Endothelial cell of umbilical vein (primary cell): ENCODE measurements around the gene TRIM45. TPM values are rescaled to one million over a fixed set of nuclear protein-coding genes. Genes with fewer than 3 reads are reported as not detected.

ENCODE experiments used
- BruUV-seq: library from RNA; stranded (reverse); fragments of 400-500 nt; replicated peaks from 2 replicates; lab custom pipeline; 2021; lab: Mats Ljungman, UMichigan
- CTCF ChIA-PET: fragments of 300-600, 350-600 bp; sonication (Branson Sonifier 250); formaldehyde crosslinking; loops from one replicate; lab custom pipeline; 2021; ENCODE audit warnings: antibody characterized with exemption, inconsistent platforms; lab: Charles Lee
- POLR2A ChIA-PET: fragments of 300-600, 350-600 bp; sonication (Branson Sonifier 250); formaldehyde crosslinking; loops from one replicate; lab custom pipeline; 2021; ENCODE audit warnings: antibody characterized with exemption, inconsistent platforms; lab: Charles Lee
- DNase-seq: peaks from one replicate; pipeline ENCODE4 v3.0.0-alpha.2; 2011; ENCODE audit warnings: low read depth, low spot score
- FAIRE-seq: peaks from 2 replicates; lab custom pipeline; 2011; peaks lifted over from hg19 to GRCh38; lab: Jason Lieb, UNC
- H2AFZ ChIP-seq: 2 replicates; pipeline ENCODE4 v1.6.0; 2012; ENCODE audit warnings: low read depth, low read length, control low read depth, inconsistent platforms
- H3K27ac ChIP-seq: 2 replicates; pipeline ENCODE4 v1.5.1; 2011; ENCODE audit warnings: low read depth, mild to moderate bottlenecking, control low read depth, low read length, moderate library complexity; ENCODE audit not compliant: insufficient read depth
- H3K27me3 ChIP-seq, 2 experiments: 2 replicates each; pipeline versions ENCODE4 v1.6.0 to v1.6.1; 2011; ENCODE audit warnings: low read length in 2 of 2, mixed read lengths in 1 of 2; ENCODE audit not compliant: control insufficient read depth in 2 of 2, insufficient read depth in 2 of 2
- H3K36me3 ChIP-seq, 2 experiments: 2 replicates in 1 of 2; 3 replicates in 1 of 2; pipeline ENCODE4 v1.5.1; 2011; ENCODE audit warnings: low read length in 2 of 2, mild to moderate bottlenecking in 1 of 2, moderate library complexity in 1 of 2; ENCODE audit not compliant: control insufficient read depth in 2 of 2, insufficient read depth in 2 of 2; ENCODE audit errors: extremely low read depth in 1 of 2
- H3K4me1 ChIP-seq: 3 replicates; pipeline ENCODE4 v1.5.1; 2011; ENCODE audit warnings: mild to moderate bottlenecking, low read length; ENCODE audit not compliant: control insufficient read depth, insufficient read depth; ENCODE audit errors: extremely low read depth
- H3K4me2 ChIP-seq: 2 replicates; pipeline ENCODE4 v1.6.1; 2011; ENCODE audit warnings: low read length, control low read depth, mixed read lengths; ENCODE audit not compliant: insufficient read depth
- H3K4me3 ChIP-seq, 3 experiments: fragments of 200-600 bp in 1 of 3; sonication (generic), shearing (Covaris generic) in 1 of 3; replicated peaks in 1 of 3; 2 replicates each; pipeline ENCODE4 v1.5.1; 2011 to 2016; ENCODE audit warnings: control low read depth in 3 of 3, low read length in 3 of 3, mild to moderate bottlenecking in 2 of 3, inconsistent platforms in 1 of 3, low read depth in 1 of 3, moderate library complexity in 1 of 3; ENCODE audit not compliant: insufficient read depth in 1 of 3
- H3K79me2 ChIP-seq: 2 replicates; pipeline ENCODE4 v1.6.0; 2012; ENCODE audit warnings: low read length, inconsistent platforms; ENCODE audit not compliant: control insufficient read depth, insufficient read depth
- H3K9ac ChIP-seq: replicated peaks from 2 replicates; pipeline ENCODE3; 2011; ENCODE audit warnings: low read length, control low read depth; ENCODE audit not compliant: insufficient read depth; ENCODE audit errors: extremely low read depth
- H3K9me1 ChIP-seq: replicated peaks from 3 replicates; pipeline ENCODE4 v1.6.0; 2011; ENCODE audit warnings: mild to moderate bottlenecking, low read length; ENCODE audit not compliant: control insufficient read depth, insufficient read depth; ENCODE audit errors: extremely low read depth
- H3K9me3 ChIP-seq: replicated peaks from 2 replicates; pipeline ENCODE4 v1.5.1; 2012; ENCODE audit warnings: low read length, inconsistent platforms; ENCODE audit not compliant: control insufficient read depth, insufficient read depth
- H4K20me1 ChIP-seq: replicated peaks from 2 replicates; pipeline ENCODE3; 2011; ENCODE audit warnings: mild to moderate bottlenecking, low read length; ENCODE audit not compliant: control insufficient read depth, insufficient read depth; ENCODE audit errors: extremely low read depth
- EZH2 ChIP-seq: IDR thresholded peaks from 2 replicates; pipeline ENCODE4 v1.6.1; 2012; ENCODE audit warnings: borderline replicate concordance, low read depth, mild to moderate bottlenecking, moderate library complexity, low read length, inconsistent platforms; ENCODE audit not compliant: severe bottlenecking
- FOS ChIP-seq: IDR thresholded peaks from 2 replicates; pipeline ENCODE4 v1.6.1; 2011; ENCODE audit warnings: mild to moderate bottlenecking, low read length, moderate library complexity, borderline replicate concordance; ENCODE audit not compliant: insufficient read depth
- GATA2 ChIP-seq: IDR thresholded peaks from 2 replicates; pipeline ENCODE4 v1.7.0; 2011; ENCODE audit warnings: low read depth, mild to moderate bottlenecking, moderate library complexity, mixed read lengths, low read length; ENCODE audit not compliant: insufficient read length, insufficient read depth
- JUN ChIP-seq: IDR thresholded peaks from 2 replicates; pipeline ENCODE4 v1.6.1; 2011; ENCODE audit warnings: borderline replicate concordance, low read depth; ENCODE audit not compliant: insufficient read length, insufficient read depth
- MYC ChIP-seq: IDR thresholded peaks from one replicate; pipeline ENCODE4 v1.6.1; 2011; ENCODE audit warnings: mild to moderate bottlenecking, low read depth, low read length
- POLR2A ChIP-seq: IDR thresholded peaks from 2 replicates; pipeline ENCODE4 v1.6.1; 2012; ENCODE audit warnings: low read depth, mild to moderate bottlenecking, control low read depth, low read length
- POLR2AphosphoS5 ChIP-seq: IDR thresholded peaks from 2 replicates; pipeline ENCODE4 v1.6.1; 2012; ENCODE audit warnings: low read depth, mild to moderate bottlenecking, control low read depth, low read length, moderate library complexity; ENCODE audit not compliant: insufficient read depth
- dilution Hi-C: fragments of 300-500 bp; cut with MboI; formaldehyde crosslinking; loops from one replicate; pipeline ENCODE4 v1.15.0; 2019; ENCODE audit warnings: low sequenced_read_pairs; ENCODE audit not compliant: extremely low pct_ligation_motif_present
- intact Hi-C: fragments of 100-400 bp; cut with micrococcal nuclease; formaldehyde crosslinking; loops from one replicate; pipeline ENCODE4 v1.10.0; 2022
- polyA plus RNA-seq, 4 experiments: library from polyadenylated mRNA; depleted of rRNA in 3 of 4; stranded (reverse) in 3 of 4; unstranded in 1 of 4; fragments of >200 nt; gene quantifications; 2 replicates each; pipeline versions ENCODE4 v1.2.1 to v1.2.3, GENCODE V29; 2011 to 2012; ENCODE audit warnings: missing spikeins in 1 of 4
- total RNA-seq: library from RNA; stranded (reverse); gene quantifications from 2 replicates; pipeline ENCODE4 v1.2.3, GENCODE V29; 2021
- TF ChIP-seq, protein P1 (sequence below), 2 donors: IDR thresholded peaks; 1 replicate in 1 of 2; 2 replicates in 1 of 2; pipeline ENCODE4 v1.5.1; 2011; ENCODE audit warnings: low read length in 2 of 2, mild to moderate bottlenecking in 2 of 2, moderate library complexity in 2 of 2, control low read depth in 1 of 2, inconsistent platforms in 1 of 2, low read depth in 1 of 2; ENCODE audit not compliant: insufficient read depth in 1 of 2; ENCODE audit errors: extremely low read depth in 1 of 2
- TF ChIP-seq, protein P2 (sequence below): IDR thresholded peaks from 2 replicates; pipeline ENCODE4 v1.6.1; 2011; ENCODE audit not compliant: insufficient read depth, insufficient read length

TRIM45 gene
- total and polyA plus RNA-seq, 2 donors (not counting 3 experiments of a cell fraction or from before 2014, with no cell fraction given), result 2.9 to 3.1 TPM

DNA sequence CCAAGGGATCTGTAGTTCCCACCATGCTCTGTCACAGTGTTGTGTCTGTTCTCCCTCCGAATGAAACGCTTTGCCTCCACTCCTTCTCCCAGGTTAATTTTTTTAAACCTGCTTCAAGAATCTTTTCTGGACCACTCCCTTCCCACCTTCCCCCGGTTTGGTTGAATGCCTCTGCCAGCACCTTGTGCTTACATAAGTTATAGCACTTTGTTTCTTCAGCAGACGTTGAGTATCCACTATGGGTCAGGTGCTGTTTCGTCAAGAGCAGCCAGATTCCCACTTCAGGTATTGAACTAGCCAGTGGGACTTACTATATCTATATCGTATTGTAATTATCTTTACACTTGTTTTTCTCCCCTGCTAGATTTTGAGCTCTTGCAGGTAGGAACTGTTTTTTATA lies 33.9 kb downstream of the TRIM45 start:
- intact Hi-C loops (loop anchor here (10.0 kb wide), 1 partner anchor 737 kb away; no protein-coding TSS in a partner anchor), dilution Hi-C loops (no loop called here)
- no peak overlapping the region for H3K4me2 ChIP-seq
- no peak overlapping the region for H2AFZ ChIP-seq
- H3K27me3 ChIP-seq, result no peaks in the 10 kb centered on the region
- H3K36me3 ChIP-seq, result peaks cover 3 to 5% of the 10 kb centered on the region in 2 experiments
- no peak overlapping the region for H3K4me3 ChIP-seq
- BruUV-seq, result no TSS peak
- H3K27ac ChIP-seq, result no peak overlapping the region
- ChIA-PET CTCF (no interaction called here), POLR2A (no interaction called here)
- DNase-seq, result no peak
- no peaks in the 10 kb centered on the region for H3K79me2 ChIP-seq
- FAIRE-seq, result no peak
- TF ChIP-seq POLR2AphosphoS5 (no peak), MYC (no peak), EZH2 (no peak)
- TF ChIP-seq, protein P1, sequence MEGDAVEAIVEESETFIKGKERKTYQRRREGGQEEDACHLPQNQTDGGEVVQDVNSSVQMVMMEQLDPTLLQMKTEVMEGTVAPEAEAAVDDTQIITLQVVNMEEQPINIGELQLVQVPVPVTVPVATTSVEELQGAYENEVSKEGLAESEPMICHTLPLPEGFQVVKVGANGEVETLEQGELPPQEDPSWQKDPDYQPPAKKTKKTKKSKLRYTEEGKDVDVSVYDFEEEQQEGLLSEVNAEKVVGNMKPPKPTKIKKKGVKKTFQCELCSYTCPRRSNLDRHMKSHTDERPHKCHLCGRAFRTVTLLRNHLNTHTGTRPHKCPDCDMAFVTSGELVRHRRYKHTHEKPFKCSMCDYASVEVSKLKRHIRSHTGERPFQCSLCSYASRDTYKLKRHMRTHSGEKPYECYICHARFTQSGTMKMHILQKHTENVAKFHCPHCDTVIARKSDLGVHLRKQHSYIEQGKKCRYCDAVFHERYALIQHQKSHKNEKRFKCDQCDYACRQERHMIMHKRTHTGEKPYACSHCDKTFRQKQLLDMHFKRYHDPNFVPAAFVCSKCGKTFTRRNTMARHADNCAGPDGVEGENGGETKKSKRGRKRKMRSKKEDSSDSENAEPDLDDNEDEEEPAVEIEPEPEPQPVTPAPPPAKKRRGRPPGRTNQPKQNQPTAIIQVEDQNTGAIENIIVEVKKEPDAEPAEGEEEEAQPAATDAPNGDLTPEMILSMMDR (IDR thresholded peaks at IDR 0.05; ENCODE audit: extremely low read depth in 1 of 2, insufficient read depth in 1 of 2, low read depth in 1 of 2, low read length in 2 of 2), result no peak
- H4K20me1 ChIP-seq, result no peaks in the 10 kb centered on the region
- H3K9me1 ChIP-seq, result no peaks in the 10 kb centered on the region
- H3K4me1 ChIP-seq, result peaks cover 4% of the 10 kb centered on the region
- H3K9me3 ChIP-seq, result no peaks in the 10 kb centered on the region
- no peak overlapping the region for H3K9ac ChIP-seq

DNA sequence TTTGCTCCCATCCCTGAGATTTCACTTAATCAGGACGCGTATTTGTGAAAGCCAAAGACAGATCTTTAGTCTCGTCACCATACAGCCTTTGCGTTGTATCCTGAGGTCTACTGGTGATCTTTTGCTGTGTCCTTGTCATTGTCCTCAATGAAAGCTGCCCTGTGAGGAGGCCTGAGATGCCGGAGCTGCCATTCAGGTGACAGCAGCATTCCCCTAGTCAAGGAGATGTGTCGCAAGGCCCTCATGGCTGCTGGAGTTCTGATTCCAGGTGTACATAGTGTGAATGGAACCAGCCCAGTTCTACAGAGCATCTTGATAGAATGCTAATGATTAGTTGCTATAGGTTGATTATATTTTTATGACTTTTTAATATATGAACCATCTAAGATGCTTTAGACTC lies 37.3 kb downstream of the TRIM45 start:
- no peaks in the 10 kb centered on the region for H3K36me3 ChIP-seq
- dilution Hi-C loops (no loop called here), intact Hi-C loops (loop anchor here (10.0 kb wide), 1 partner anchor 741 kb away; no protein-coding TSS in a partner anchor)
- H3K4me2 ChIP-seq, result no peak overlapping the region
- POLR2A ChIA-PET, result no interaction called here
- no TSS peak for BruUV-seq
- no peaks in the 10 kb centered on the region for H3K9me3 ChIP-seq
- H3K79me2 ChIP-seq, result no peaks in the 10 kb centered on the region
- CTCF ChIA-PET, result no interaction called here
- H3K4me3 ChIP-seq, result no peak overlapping the region
- TF ChIP-seq, protein P2, sequence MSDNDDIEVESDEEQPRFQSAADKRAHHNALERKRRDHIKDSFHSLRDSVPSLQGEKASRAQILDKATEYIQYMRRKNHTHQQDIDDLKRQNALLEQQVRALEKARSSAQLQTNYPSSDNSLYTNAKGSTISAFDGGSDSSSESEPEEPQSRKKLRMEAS, result no peak
- TF ChIP-seq GATA2 (no peak), JUN (no peak), POLR2A (no peak), FOS (no peak)
- TF ChIP-seq, protein P1 (IDR thresholded peaks at IDR 0.05; ENCODE audit: extremely low read depth in 1 of 2, insufficient read depth in 1 of 2, low read depth in 1 of 2, low read length in 2 of 2), result no peak
- no peak overlapping the region for H3K27ac ChIP-seq
- no peaks in the 10 kb centered on the region for H4K20me1 ChIP-seq
- FAIRE-seq (no peak), DNase-seq (no peak)
- H2AFZ ChIP-seq, result no peak overlapping the region
- no peaks in the 10 kb centered on the region for H3K9me1 ChIP-seq
- H3K9ac ChIP-seq, result no peak overlapping the region
- H3K27me3 ChIP-seq, result no peaks in the 10 kb centered on the region
- H3K4me1 ChIP-seq, result no peaks in the 10 kb centered on the region
